Occipital lobe (tissue), 2 donors: ENCODE results near the gene PLVAP. TPM values are rescaled to one million over a fixed set of nuclear protein-coding genes. Genes with fewer than 3 reads are reported as not detected.

ENCODE experiments used
- DNase-seq: peaks from one replicate; lab custom pipeline; 2025; lab: John Stamatoyannopoulos, UW
- total RNA-seq: library from RNA; depleted of rRNA; stranded (reverse); fragments of >200 nt; gene quantifications from one replicate; pipeline ENCODE4 v1.2.3, GENCODE V29; 2014

The PLVAP gene
- total RNA-seq, 1 donor from 2014 or later = 0.94 TPM

DNA sequence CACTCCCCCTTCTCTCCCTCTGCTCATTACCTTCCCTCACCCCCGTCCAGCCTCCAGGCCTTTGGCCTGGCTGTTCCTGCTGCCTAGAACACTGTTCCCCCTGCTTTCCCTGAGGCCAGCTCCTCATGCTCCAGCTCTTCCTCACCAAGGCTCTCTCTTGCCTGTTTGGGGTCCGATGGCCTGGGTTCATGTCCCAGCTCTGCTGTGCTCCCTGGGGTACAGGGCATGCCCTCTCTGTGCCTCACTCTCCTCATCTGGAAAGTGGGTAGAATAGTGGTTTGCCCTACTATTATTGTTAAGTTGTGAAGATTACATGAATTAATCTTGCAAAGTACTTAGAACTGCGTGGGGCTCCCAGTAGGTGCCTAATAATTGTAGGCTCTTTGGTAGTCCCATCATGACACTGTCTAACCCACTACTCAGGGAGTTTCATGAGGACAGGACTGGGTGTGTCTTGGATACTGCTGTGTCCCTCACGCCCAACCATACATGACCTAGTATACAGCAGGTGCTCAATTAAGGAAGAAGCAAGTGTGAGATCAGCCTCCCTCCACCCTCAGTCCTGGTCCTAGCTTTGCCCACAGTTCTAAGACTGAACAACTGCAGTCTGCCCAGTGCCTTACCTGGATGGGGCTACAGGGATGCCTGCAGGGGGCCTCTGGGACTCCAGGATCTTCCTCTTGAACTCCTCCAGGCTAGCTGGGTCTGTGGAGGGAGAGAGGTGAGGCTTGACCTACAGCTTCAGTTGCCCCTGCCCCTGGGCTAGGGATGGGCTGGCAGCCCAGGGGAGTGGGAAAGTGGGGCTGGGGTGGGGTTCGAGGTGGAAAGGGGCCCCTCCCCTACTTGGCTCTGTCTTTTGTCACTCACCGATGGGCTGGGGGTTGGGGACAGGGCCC is 17.0 kb downstream of the PLVAP start:
- no peak for DNase-seq

- no peak for DNase-seq
Observed at GRCh38 chr19:17358395-17358794, 18.7 kb downstream of the PLVAP start.

GRCh38 chr19:17357724-17358123 is 19.4 kb downstream of the PLVAP start:
- no peak for DNase-seq

DNA sequence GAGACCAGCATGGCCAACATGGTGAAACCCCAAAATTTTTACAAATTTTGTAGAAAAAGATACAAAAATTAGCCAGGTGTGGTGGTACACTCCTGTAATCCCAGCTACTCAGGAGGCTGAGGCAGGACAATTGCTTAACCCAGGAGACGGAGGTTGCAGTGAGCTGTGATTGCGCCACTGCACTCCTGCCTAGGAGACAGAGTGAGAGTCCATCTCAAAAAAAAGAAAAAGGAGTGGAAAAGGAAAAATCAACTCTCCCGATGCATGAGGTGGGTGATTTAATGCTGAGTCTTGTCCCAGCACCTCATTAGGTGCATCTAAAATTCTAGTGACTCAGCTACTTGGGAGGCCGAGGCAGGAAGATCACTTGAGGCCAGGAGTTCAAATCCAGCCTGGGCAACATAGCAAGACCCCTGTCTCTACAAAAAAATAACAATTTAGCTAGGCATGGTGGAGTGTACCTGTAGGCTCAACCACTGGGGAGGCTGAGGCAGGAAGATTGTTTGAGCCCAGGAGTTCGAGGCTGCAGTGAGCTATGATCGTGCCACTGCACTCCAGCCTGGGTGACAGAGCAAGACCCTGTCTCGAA is 20.0 kb downstream of the PLVAP start:
- no peak for DNase-seq

- no peak for DNase-seq
Observed at GRCh38 chr19:17353386-17353785, 23.8 kb downstream of the PLVAP start.

GRCh38 chr19:17352608-17353280 is 24.4 kb downstream of the PLVAP start:
- no peak for DNase-seq

GRCh38 chr19:17351815-17352435 is 25.2 kb downstream of the PLVAP start:
- no peak for DNase-seq

- DNase-seq = no peak
Observed at GRCh38 chr19:17348700-17349099, 28.4 kb downstream of the PLVAP start.

DNA sequence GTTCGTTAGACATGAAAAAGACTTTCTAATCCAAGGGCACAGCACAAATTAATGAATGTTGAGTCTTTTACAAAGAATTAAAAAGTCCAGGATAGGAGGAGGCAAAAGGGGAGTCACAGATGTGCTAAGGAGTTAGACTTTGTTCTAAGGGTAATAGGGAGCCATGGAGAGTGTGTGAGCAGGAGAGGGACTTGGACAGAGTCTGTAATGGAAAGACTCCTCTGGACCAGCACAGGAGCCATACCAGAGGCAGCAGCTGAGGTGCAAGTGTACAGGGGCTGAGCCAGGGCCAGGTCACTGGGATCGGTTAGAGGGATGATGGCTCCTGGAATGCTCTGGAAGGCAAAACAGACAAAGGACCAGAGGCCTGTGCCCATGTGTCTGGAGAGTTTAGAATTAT is 29.3 kb downstream of the PLVAP start:
- no peak for DNase-seq

DNA sequence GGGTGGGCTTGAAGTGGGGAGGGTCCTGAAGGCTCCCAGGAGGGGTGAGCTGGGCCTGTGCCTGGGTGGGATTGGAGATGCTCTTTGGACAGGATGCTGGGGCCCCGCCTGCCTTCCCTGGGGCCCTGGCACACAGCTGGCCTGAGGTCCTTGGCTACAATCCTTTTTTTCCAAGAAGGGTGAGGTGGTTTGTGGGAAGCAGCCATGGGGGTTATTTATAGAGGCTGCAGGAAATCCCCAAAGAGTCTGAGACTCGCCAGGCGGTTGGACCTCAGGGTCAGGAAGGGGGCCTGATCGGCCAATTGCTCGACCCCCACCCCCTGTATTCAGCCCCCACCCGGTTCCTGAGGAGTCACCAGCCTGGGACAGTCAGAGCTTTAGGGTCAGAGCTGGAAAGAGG is 29.8 kb downstream of the PLVAP start:
- no peak for DNase-seq

- peak; percentile 29 for DNase-seq
Observed at GRCh38 chr19:17346109-17346671, 31.0 kb downstream of the PLVAP start.

- DNase-seq = no peak
Observed at GRCh38 chr19:17341845-17342244, 35.3 kb downstream of the PLVAP start.

DNA sequence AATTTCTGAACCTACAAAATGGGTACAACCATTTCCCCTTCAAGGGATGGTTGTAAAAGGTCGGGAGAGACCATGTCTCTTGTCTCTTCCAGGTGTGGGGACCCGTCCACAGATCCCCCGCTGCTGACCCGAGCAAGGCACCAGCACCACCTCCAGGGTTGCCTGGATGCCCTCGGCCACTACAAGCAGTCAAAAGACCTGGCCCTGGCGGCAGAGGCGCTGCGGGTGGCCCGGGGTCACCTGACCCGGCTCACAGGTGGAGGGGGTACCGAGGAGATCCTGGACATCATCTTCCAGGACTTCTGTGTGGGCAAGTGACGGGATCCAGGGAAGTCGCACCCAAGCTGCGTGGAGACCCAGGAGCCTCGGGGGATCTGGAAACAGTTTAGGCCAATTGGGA is 35.8 kb downstream of the PLVAP start:
- DNase-seq = no peak

DNA sequence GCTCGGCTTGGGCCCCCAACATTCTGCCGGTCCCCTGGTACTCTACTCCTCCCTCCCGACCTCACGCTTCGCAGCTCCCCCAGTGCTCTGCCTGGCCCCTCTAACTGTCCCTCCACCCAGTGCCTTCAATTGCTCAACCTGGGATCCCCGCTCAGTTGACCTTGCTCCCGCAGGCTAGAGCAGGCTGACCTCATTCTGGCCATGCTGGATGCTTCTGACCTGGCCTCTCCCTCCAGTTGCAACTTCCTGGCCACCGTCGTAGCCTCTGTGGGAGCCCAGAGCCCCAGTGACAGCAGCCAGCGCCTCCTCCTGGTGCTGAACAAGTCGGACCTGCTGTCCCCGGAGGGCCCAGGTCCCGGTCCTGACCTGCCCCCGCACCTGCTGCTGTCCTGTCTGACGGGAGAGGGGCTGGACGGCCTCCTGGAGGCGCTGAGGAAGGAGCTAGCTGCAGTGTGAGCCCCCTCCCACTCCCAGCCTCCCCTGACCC is 36.2 kb downstream of the PLVAP start:
- no peak for DNase-seq

DNA sequence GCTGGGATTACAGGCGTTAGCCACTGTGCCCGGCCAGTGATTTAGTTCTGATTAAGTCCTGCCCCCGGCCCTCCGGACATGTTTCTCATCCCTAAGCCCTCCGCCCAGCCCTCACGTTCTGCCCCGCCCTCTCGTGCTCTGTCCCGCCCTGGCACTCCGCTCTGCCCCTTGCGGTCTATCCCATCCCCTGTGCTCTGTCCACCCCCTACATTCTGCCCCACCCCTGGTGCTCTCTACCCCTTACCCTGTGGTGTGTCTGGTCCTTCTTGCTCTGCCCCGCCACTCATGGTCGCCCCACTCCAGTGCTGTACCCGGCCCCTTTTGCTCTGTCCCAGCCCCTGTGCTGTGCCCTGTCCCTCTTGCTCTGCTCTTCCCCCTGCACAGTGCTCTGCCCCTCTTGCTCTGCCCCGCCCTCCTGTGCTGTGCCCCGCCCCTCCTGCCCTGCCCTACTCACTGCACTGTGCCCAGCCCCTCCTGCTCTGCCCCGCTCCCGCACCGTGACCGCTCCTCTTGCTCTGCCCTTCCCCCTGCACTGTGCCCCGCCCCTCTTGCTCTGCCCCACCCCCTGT is 36.8 kb downstream of the PLVAP start:
- DNase-seq = no peak

- DNase-seq = no peak
Observed at GRCh38 chr19:17339088-17339741, 37.9 kb downstream of the PLVAP start.

DNA sequence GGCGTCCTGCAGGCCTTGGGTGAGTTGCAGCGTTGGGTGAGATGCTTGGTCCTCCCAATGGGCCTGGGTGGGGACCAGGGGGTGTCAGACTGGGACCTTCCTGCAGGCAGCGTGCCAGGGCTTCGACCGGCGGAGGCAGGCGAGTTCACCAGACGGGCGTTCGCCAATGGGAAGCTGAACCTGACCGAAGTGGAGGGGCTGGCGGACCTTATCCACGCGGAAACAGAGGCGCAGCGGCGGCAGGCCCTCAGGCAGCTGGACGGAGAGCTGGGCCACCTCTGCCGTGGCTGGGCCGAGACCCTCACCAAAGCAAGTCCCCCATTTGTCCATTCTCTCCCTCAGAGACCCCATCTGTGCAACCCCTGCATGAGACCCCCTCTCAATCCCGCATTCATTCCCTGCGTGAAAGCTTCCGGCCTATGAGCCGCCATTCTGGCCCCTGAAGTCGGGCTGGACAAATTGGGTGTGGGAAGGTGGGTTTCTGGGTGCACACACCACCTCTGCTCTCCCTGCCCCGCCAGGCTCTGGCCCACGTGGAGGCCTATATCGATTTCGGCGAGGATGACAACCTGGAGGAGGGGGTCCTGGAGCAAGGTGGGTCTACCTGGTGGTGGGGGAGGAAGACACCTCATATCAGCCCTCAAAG is 38.6 kb downstream of the PLVAP start:
- no peak for DNase-seq

DNA sequence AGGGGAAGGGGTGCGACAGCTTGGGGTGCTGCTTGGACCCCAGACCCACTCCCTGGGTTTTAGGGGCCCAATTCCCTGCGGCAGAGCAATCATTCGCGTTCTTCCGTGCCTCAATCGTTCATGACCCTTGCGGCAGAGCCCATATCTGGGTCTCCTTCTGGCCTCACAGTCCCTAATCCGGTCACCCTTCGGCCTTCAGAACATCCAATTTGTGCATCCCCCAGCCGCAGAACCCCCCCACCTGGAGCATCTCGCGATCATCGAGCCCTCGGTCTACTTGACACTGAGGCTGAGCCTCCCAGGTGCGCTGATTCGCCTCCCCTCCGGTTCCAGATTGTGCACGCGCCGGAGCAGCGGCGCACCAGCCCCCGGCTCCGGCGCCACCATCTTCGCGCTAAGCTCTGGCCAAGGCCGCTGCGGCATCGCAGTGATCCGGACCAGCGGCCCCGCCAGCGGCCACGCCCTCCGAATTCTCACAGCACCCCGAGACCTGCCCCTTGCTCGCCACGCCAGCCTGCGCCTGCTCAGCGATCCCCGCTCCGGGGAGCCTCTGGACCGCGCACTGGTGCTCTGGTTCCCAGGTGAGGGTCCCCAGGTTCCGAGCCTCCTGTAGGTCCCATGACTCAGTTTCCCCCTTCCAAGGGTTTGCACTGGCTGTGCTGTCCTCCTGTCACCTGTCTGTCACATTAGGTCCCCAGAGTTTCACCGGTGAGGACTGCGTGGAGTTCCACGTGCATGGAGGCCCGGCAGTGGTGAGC is 39.3 kb downstream of the PLVAP start:
- no peak for DNase-seq
